H1 (cell line): ENCODE data around the gene RNF186. TPM values are rescaled to one million over a fixed set of nuclear protein-coding genes. Genes with fewer than 3 reads are reported as not detected.

ENCODE experiments used
- CTCF ChIA-PET: fragments of 300-600 bp; sonication (Branson Sonifier 250); formaldehyde crosslinking; loops from one replicate; lab custom pipeline; 2021; ENCODE audit not compliant: partially characterized antibody; lab: Charles Lee
- POLR2A ChIA-PET: fragments of 300-600 bp; sonication (Branson Sonifier 250); formaldehyde crosslinking; loops from one replicate; lab custom pipeline; 2021; ENCODE audit warnings: inconsistent platforms; ENCODE audit not compliant: partially characterized antibody; lab: Charles Lee
- DNase-seq, 2 experiments: peaks; one replicate each; pipeline versions ENCODE4 v3.0.0 to v3.0.0-alpha.2; 2010 to 2022; ENCODE audit warnings: low spot score in 2 of 2, low read depth in 1 of 2, mixed read lengths in 1 of 2
- FAIRE-seq: peaks from 2 replicates; lab custom pipeline; 2011; peaks lifted over from hg19 to GRCh38; lab: Jason Lieb, UNC
- H2AFZ ChIP-seq: 2 replicates; pipeline ENCODE4 v1.8.1; 2012; ENCODE audit warnings: low read length, inconsistent platforms
- H2AK5ac ChIP-seq: 2 replicates; pipeline ENCODE4 v1.6.1; 2013; ENCODE audit warnings: low read depth, low read length
- H2BK120ac ChIP-seq: replicated peaks from 2 replicates; pipeline ENCODE3; 2013; ENCODE audit warnings: low read depth, low read length, inconsistent platforms
- H2BK12ac ChIP-seq: 2 replicates; pipeline ENCODE4 v1.6.1; 2013; ENCODE audit warnings: low read depth, low read length
- H2BK15ac ChIP-seq: 2 replicates; pipeline ENCODE4 v1.6.1; 2013; ENCODE audit warnings: low read length
- H2BK20ac ChIP-seq: 2 replicates; pipeline ENCODE4 v1.6.1; 2013; ENCODE audit warnings: low read length
- H2BK5ac ChIP-seq: 2 replicates; pipeline ENCODE4 v1.6.1; 2013; ENCODE audit warnings: low read depth, low read length
- H3K14ac ChIP-seq: 2 replicates; pipeline ENCODE4 v1.6.1; 2013; ENCODE audit warnings: inconsistent platforms; ENCODE audit not compliant: insufficient read length
- H3K18ac ChIP-seq: 2 replicates; pipeline ENCODE4 v1.6.1; 2013; ENCODE audit warnings: low read length; ENCODE audit errors: extremely low read depth
- H3K23ac ChIP-seq: 2 replicates; pipeline ENCODE4 v1.6.1; 2013; ENCODE audit warnings: inconsistent platforms; ENCODE audit not compliant: insufficient read length
- H3K23me2 ChIP-seq: 2 replicates; pipeline ENCODE4 v1.6.1; 2013; ENCODE audit warnings: low read depth, low read length
- H3K27ac ChIP-seq: 2 replicates; pipeline ENCODE4 v1.6.1; 2011; ENCODE audit warnings: low read depth, low read length, inconsistent platforms
- H3K27me3 ChIP-seq, 4 experiments: replicated peaks in 1 of 4; 1 replicate in 1 of 4; 2 replicates in 3 of 4; pipeline versions ENCODE4 v1.6.1 to v1.8.1; 2011 to 2013; ENCODE audit warnings: low read length in 3 of 4, mild to moderate bottlenecking in 3 of 4, inconsistent platforms in 2 of 4, mixed read lengths in 2 of 4, moderate library complexity in 1 of 4; ENCODE audit not compliant: control insufficient read depth in 3 of 4, insufficient read depth in 3 of 4; ENCODE audit errors: extremely low read depth in 1 of 4
- H3K36me3 ChIP-seq, 4 experiments: 2 replicates each; pipeline versions ENCODE4 v1.6.1 to v1.8.1; 2011 to 2013; ENCODE audit warnings: mild to moderate bottlenecking in 4 of 4, low read length in 3 of 4, moderate library complexity in 2 of 4, control low read depth in 1 of 4, inconsistent platforms in 1 of 4; ENCODE audit not compliant: insufficient read depth in 4 of 4, control insufficient read depth in 2 of 4
- H3K4ac ChIP-seq: replicated peaks from 2 replicates; pipeline ENCODE3; 2013; ENCODE audit warnings: low read length, low read depth, mixed read lengths, inconsistent platforms; ENCODE audit not compliant: insufficient read length
- H3K4me1 ChIP-seq, 4 experiments: replicated peaks in 1 of 4; 1 replicate in 1 of 4; 2 replicates in 3 of 4; pipeline versions ENCODE4 v1.6.1 to v1.8.1; 2011 to 2013; ENCODE audit warnings: low read length in 3 of 4, inconsistent platforms in 2 of 4, mixed read lengths in 1 of 4; ENCODE audit not compliant: insufficient read depth in 4 of 4, control insufficient read depth in 3 of 4
- H3K4me2 ChIP-seq, 2 experiments: 2 replicates each; pipeline versions ENCODE4 v1.6.1 to v1.8.1; 2011 to 2013; ENCODE audit warnings: low read depth in 2 of 2, low read length in 2 of 2, control low read depth in 1 of 2, inconsistent platforms in 1 of 2, mild to moderate bottlenecking in 1 of 2; ENCODE audit not compliant: insufficient read depth in 1 of 2
- H3K4me3 ChIP-seq, 4 experiments: fragments of 200-600, 300-600 bp in 1 of 4; sonication (generic), shearing (Covaris generic), sonication (Bioruptor Twin) in 1 of 4; 2 replicates each; pipeline versions ENCODE4 v1.5.1 to v1.8.1; 2011 to 2016; ENCODE audit warnings: low read length in 4 of 4, low read depth in 3 of 4, control low read depth in 2 of 4, inconsistent platforms in 2 of 4, mild to moderate bottlenecking in 2 of 4, mixed read lengths in 1 of 4, moderate library complexity in 1 of 4; ENCODE audit not compliant: insufficient read depth in 2 of 4; ENCODE audit errors: extremely low read depth in 1 of 4
- H3K56ac ChIP-seq: replicated peaks from 2 replicates; pipeline ENCODE3; 2013; ENCODE audit warnings: low read depth, mild to moderate bottlenecking, mixed read lengths, low read length, inconsistent platforms; ENCODE audit not compliant: insufficient read length
- H3K79me1 ChIP-seq: 2 replicates; pipeline ENCODE4 v1.6.1; 2013; ENCODE audit warnings: low read depth, low read length, control low read depth
- H3K79me2 ChIP-seq, 2 experiments: 2 replicates each; pipeline versions ENCODE4 v1.6.1 to v1.8.1; 2012 to 2013; ENCODE audit warnings: low read length in 2 of 2, mild to moderate bottlenecking in 2 of 2, inconsistent platforms in 1 of 2; ENCODE audit not compliant: insufficient read depth in 2 of 2, control insufficient read depth in 1 of 2
- H3K9ac ChIP-seq, 4 experiments: replicated peaks in 1 of 4; 1 replicate in 1 of 4; 2 replicates in 3 of 4; pipeline versions ENCODE4 v1.6.1 to v1.8.1; 2011 to 2013; ENCODE audit warnings: low read depth in 3 of 4, low read length in 3 of 4, control low read depth in 2 of 4, mild to moderate bottlenecking in 2 of 4, moderate library complexity in 2 of 4, inconsistent platforms in 1 of 4; ENCODE audit errors: extremely low read depth in 1 of 4
- H3K9me3 ChIP-seq, 2 experiments: 2 replicates each; pipeline versions ENCODE4 v1.6.1 to v1.8.1; 2012 to 2013; ENCODE audit warnings: mild to moderate bottlenecking in 2 of 2, moderate library complexity in 2 of 2, control low read depth in 1 of 2, inconsistent platforms in 1 of 2, low read depth in 1 of 2, low read length in 1 of 2, mixed read lengths in 1 of 2; ENCODE audit not compliant: insufficient read depth in 2 of 2
- H4K20me1 ChIP-seq, 2 experiments: replicated peaks in 1 of 2; 2 replicates each; pipeline versions ENCODE3 to v1.8.1; 2011 to 2013; ENCODE audit warnings: inconsistent platforms in 2 of 2, low read length in 2 of 2, mild to moderate bottlenecking in 1 of 2; ENCODE audit not compliant: insufficient read depth in 2 of 2, control insufficient read depth in 1 of 2
- H4K5ac ChIP-seq: 2 replicates; pipeline ENCODE4 v1.6.1; 2013; ENCODE audit warnings: low read length, low read depth, mixed read lengths, inconsistent platforms; ENCODE audit not compliant: insufficient read length
- H4K8ac ChIP-seq: 2 replicates; pipeline ENCODE4 v1.8.0; 2013; ENCODE audit warnings: mild to moderate bottlenecking, moderate library complexity, low read length, inconsistent platforms; ENCODE audit not compliant: insufficient read depth; ENCODE audit errors: extremely low read depth
- H4K91ac ChIP-seq: replicated peaks from 2 replicates; pipeline ENCODE3; 2013; ENCODE audit warnings: low read length, mixed read lengths, inconsistent platforms; ENCODE audit not compliant: insufficient read length
- MAFK ChIP-seq: IDR thresholded peaks from 2 replicates; pipeline ENCODE4 v1.6.1; 2012; ENCODE audit warnings: low read depth, mild to moderate bottlenecking, improper control_type of control experiment, low read length
- ZNF274 ChIP-seq: IDR thresholded peaks from 2 replicates; pipeline ENCODE4 v1.7.0; 2012; ENCODE audit warnings: low read length, borderline replicate concordance; ENCODE audit errors: extremely low read depth
- WGBS, 2 experiments: shearing (Covaris generic) in 1 of 2; methylation state at CpG; one replicate each; pipeline versions ENCODE4 v1.1.6 to v1.1.7; 2013 to 2015; ENCODE audit warnings: low lambda C conversion rate in 2 of 2, mixed read lengths in 2 of 2, inconsistent platforms in 1 of 2, low coverage in 1 of 2, missing lambda C conversion rate in 1 of 2; ENCODE audit not compliant: insufficient replicate concordance in 2 of 2, insufficient coverage in 1 of 2, insufficient read length in 1 of 2; ENCODE audit errors: extremely low coverage in 1 of 2, missing lambda C conversion rate in 1 of 2; 5-methylcytosine and 5-hydroxymethylcytosine counted together
- polyA plus RNA-seq, 7 experiments: library from polyadenylated mRNA; depleted of rRNA in 3 of 7; stranded (reverse) in 5 of 7; unstranded in 2 of 7; fragments of >200 nt in 5 of 7; fragments of 200-250 nt in 2 of 7; gene quantifications; 1 replicate in 5 of 7; 2 replicates in 1 of 7; 4 replicates in 1 of 7; pipeline versions ENCODE4 v1.2.1 to v1.2.3, GENCODE V29; 2011 to 2013; ENCODE audit warnings: missing spikeins in 2 of 7, mixed read lengths in 2 of 7
- total RNA-seq: library from RNA; stranded (reverse); fragmentation: NEBNext Ultra II Directional; extraction: Animal tissue kit (Norgen Biotek cat#: 25700); gene quantifications from 2 replicates; pipeline ENCODE4 v1.2.1, GENCODE V29; 2021

Gene RNF186
- total and polyA plus RNA-seq, 2 of the 8 experiments (the other 6 are each of a cell fraction or from before 2014, with no cell fraction given), result not detected

- no peak for FAIRE-seq
- ChIA-PET CTCF (interaction anchor here (1.3 to 9.2 kb wide), 2 partner anchors 9 to 17 kb away, joined by 5 to 74 read pairs; no protein-coding TSS in a partner anchor), POLR2A (interaction anchor here (0.6 kb wide), 1 partner anchor 149 kb away, joined by 3 read pairs; no protein-coding TSS in a partner anchor)
Observed at GRCh38 chr1:19776933-19777332, 38.1 kb downstream of the RNF186 start.

More at GRCh38 chr1:19776933-19777332, 38.1 kb downstream of the RNF186 start:
- Histone ChIP-seq H4K20me1 (peaks cover 0 to 3% of the 10 kb centered on the region in 2 experiments), H3K79me2 (no peaks in the 10 kb centered on the region), H3K9me3 (no peaks in the 10 kb centered on the region), H3K4me3 (no peak overlapping the region), H4K5ac (no peak overlapping the region), H4K8ac (no peak overlapping the region), H3K23ac (no peak overlapping the region), H3K9ac (no peak overlapping the region), H3K4me1 (no peaks in the 10 kb centered on the region), H3K23me2 (no peaks in the 10 kb centered on the region), H2BK120ac (no peak overlapping the region), H3K27ac (no peak overlapping the region), H3K4ac (no peak overlapping the region), H3K56ac (no peak overlapping the region), H3K18ac (no peak overlapping the region), H3K14ac (no peak overlapping the region), H3K27me3 (peaks cover 15 to 35% (median 33%) of the 10 kb centered on the region in 4 experiments), H2BK5ac (no peak overlapping the region), H2BK15ac (no peak overlapping the region), H3K36me3 (no peaks in the 10 kb centered on the region), H3K79me1 (no peaks in the 10 kb centered on the region), H4K91ac (no peak overlapping the region), H2BK20ac (no peak overlapping the region), H2AK5ac (no peak overlapping the region), H2AFZ (no peak overlapping the region), H2BK12ac (no peak overlapping the region), H3K4me2 (no peak overlapping the region)
- WGBS, 2 experiments, result 92% methylated on average over 3 of the region's 4 CpGs; no CpG with 5 or more reads in 1 of the 2 experiments
- DNase-seq, result no peak
- TF ChIP-seq ZNF274 (no peak), MAFK (no peak)
